C4-2B (cell line): ENCODE measurements around the gene ROR1.

Experiments used
- ZFX ChIP-seq: fragments of 450-650 bp; IDR thresholded peaks from 2 replicates; pipeline ENCODE4 v1.6.1; 2017
- TF ChIP-seq, protein P1 (sequence below): fragments of 450-650 bp; conservative IDR thresholded peaks from 2 replicates; pipeline ENCODE4 v1.5.1; 2017; ENCODE audit warnings: mild to moderate bottlenecking

DNA sequence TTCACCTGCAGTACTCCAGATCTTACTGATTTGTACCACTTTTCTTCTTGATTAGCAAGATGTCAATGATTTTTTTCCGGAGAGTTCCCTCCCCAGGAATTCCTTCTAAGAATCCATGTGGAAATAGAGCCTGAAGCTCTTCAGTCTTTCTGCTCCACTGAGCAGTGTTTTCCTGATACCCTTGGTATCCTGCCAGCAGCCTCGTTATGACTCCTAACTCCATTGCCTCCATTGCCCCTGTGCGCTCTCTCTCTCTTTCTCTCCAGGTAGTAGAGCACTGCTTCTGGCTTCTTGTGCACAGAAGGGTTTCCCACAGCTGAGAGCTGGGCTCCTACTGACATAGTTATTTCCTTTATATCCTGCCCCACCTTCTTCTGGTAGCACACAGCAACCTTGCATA, 441.8 kb downstream of the ROR1 start:
- TF ChIP-seq, protein P1, sequence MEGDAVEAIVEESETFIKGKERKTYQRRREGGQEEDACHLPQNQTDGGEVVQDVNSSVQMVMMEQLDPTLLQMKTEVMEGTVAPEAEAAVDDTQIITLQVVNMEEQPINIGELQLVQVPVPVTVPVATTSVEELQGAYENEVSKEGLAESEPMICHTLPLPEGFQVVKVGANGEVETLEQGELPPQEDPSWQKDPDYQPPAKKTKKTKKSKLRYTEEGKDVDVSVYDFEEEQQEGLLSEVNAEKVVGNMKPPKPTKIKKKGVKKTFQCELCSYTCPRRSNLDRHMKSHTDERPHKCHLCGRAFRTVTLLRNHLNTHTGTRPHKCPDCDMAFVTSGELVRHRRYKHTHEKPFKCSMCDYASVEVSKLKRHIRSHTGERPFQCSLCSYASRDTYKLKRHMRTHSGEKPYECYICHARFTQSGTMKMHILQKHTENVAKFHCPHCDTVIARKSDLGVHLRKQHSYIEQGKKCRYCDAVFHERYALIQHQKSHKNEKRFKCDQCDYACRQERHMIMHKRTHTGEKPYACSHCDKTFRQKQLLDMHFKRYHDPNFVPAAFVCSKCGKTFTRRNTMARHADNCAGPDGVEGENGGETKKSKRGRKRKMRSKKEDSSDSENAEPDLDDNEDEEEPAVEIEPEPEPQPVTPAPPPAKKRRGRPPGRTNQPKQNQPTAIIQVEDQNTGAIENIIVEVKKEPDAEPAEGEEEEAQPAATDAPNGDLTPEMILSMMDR = no peak
- TF ChIP-seq ZFX = no peak
